Motor neuron (in vitro differentiated cells): Measurements from ENCODE around the gene KLHDC8B. TPM values are rescaled to one million over a fixed set of nuclear protein-coding genes. Genes with fewer than 3 reads are reported as not detected.

Source experiments
- ATAC-seq, 8 experiments: fragments of 200-7000 bp; cut with Tn5 transposase; replicated peaks in 6 of 8; 2 replicates each; pipeline ENCODE4 v1.8.0; 2021; ENCODE audit warnings: mild to moderate bottlenecking in 8 of 8, moderate library complexity in 8 of 8
- H3K27ac ChIP-seq, 2 donors: fragments of 250-450 bp; sonication (Bioruptor Pico); 2 replicates each; pipeline ENCODE4 v1.9.0; 2021; ENCODE audit warnings: antibody characterized with exemption in 2 of 2, mild to moderate bottlenecking in 2 of 2, moderate library complexity in 1 of 2
- H3K4me1 ChIP-seq, 2 donors: fragments of 250-450 bp; sonication (Bioruptor Pico); replicated peaks in 1 of 2; 2 replicates each; pipeline ENCODE4 v1.6.1; 2021; ENCODE audit warnings: antibody characterized with exemption in 2 of 2, mild to moderate bottlenecking in 2 of 2, moderate library complexity in 1 of 2
- H3K4me3 ChIP-seq, 5 donors: fragments of 250-450 bp; sonication (Bioruptor Pico); 2 replicates each; pipeline ENCODE4 v1.9.0; 2021; ENCODE audit warnings: antibody characterized with exemption in 5 of 5, mild to moderate bottlenecking in 5 of 5, moderate library complexity in 4 of 5
- WGBS, 10 experiments: fragments of 450-650 bp; shearing (Covaris generic); methylation state at CpG; one replicate each; pipeline ENCODE4 v1.0.0; 2022; 5-methylcytosine and 5-hydroxymethylcytosine counted together
- in situ Hi-C, 9 experiments: fragments of 400-800 bp; cut with MboI; loops; one replicate each; pipeline ENCODE4 v1.15.0; 2021; ENCODE audit warnings: low sequenced_read_pairs in 9 of 9, low pct_unique_long_range_greater_than_20kb in 2 of 9; ENCODE audit not compliant: unreplicated experiment in 9 of 9
- total RNA-seq, 8 experiments: library from RNA; unstranded; fragments of 300-600 nt; gene quantifications; 2 replicates each; pipeline versions ENCODE4 v1.2.3 to v1.2.4, GENCODE V29; 2022

KLHDC8B gene
- total RNA-seq, 8 experiments from 2014 or later, result 18.5 to 83.7 (median 37.7) TPM

DNA sequence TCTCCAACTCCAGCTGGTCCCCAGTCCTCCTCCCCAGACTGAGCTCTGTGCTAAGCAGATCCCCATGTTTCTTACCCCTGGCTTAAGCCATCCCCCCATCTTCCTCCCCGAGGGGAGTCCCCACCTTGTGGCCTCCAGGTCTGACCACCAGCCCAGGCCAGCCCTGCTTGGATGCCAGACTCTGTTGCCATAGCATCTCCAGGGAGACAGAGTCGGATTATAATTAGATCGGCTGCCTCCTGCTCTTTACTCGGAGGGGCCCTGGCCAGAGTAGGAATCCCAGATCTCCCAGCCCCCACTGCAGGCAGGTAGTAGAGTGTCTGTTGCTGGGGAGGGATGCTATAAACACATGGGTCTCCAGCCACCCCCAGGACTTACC is 2.4 kb downstream of the KLHDC8B start:
- WGBS, 10 experiments, result 100% methylated on average over 1 of the region's 4 CpGs; no CpG with 5 or more reads in 9 of the 10 experiments
- Histone ChIP-seq H3K4me1 (peaks cover 38 to 39% of the 10 kb centered on the region in 2 donors), H3K27ac (peak overlapping the region; percentile 83 to 88), H3K4me3 (peak overlapping the region in 4 of 5 donors; percentile 68 to 88 (median 84))
- ATAC-seq, result peak in 5 of 8 experiments; percentile 47 to 60 (median 54)
- in situ Hi-C loops, result loop anchor here in 2 of 9 experiments (25.0 kb wide), 1 partner anchor 264 kb away; the partner anchor contains the start of gene NICN1 (in 2 of the 2)

- peaks cover 38 to 39% of the 10 kb centered on the region in 2 donors for H3K4me1 ChIP-seq
- in situ Hi-C loops, result loop anchor here in 2 of 9 experiments (25.0 kb wide), 1 partner anchor 263 kb away; the partner anchor contains the start of gene NICN1 (in 2 of the 2)
- 70 to 100% (median 100%) methylated on average over 1 to 2 of the region's 9 CpGs; no CpG with 5 or more reads in 7 of the 10 experiments for WGBS, 10 experiments
- H3K4me3 ChIP-seq, result peak overlapping the region in 2 of 5 donors; percentile 68 to 88
- no peak for ATAC-seq
- H3K27ac ChIP-seq, result peak overlapping the region; percentile 83 to 88
Measured at GRCh38 chr3:49174397-49174985, 3.1 kb downstream of the KLHDC8B start.

DNA sequence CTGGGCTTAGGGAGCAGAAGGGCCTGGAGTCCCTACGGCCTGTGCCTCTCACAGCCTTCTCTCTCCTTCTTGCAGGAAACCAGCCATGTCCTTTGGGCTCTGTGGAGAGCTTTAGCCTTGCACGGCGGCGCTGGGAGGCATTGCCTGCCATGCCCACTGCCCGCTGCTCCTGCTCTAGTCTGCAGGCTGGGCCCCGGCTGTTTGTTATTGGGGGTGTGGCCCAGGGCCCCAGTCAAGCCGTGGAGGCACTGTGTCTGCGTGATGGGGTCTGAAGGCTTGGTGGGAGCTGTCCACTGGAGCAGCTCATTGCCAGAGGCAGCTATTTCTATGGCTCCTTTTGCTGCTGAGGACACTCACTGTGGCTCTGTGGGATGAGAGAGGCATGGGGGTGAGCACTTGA is 4.1 kb downstream of the KLHDC8B start:
- 60 to 100% (median 85%) methylated on average over 1 to 7 of the region's 8 CpGs; no CpG with 5 or more reads in 4 of the 10 experiments for WGBS, 10 experiments
- Histone ChIP-seq H3K4me1 (peaks cover 36 to 37% of the 10 kb centered on the region in 2 donors), H3K27ac (no peak overlapping the region), H3K4me3 (no peak overlapping the region)
- ATAC-seq, result no peak
- in situ Hi-C loops, result no loop called here

- Histone ChIP-seq H3K27ac (no peak overlapping the region), H3K4me3 (no peak overlapping the region), H3K4me1 (peaks cover 31 to 36% of the 10 kb centered on the region in 2 donors)
- in situ Hi-C loops, result no loop called here
- WGBS, 10 experiments, result 83 to 100% (median 100%) methylated on average over 1 to 2 of the region's 2 CpGs; no CpG with 5 or more reads in 7 of the 10 experiments
- no peak for ATAC-seq
Measured at GRCh38 chr3:49177073-49177472, 5.7 kb downstream of the KLHDC8B start.

- in situ Hi-C loops, result no loop called here
- H3K4me3 ChIP-seq, result no peak overlapping the region
- H3K27ac ChIP-seq, result no peak overlapping the region
- H3K4me1 ChIP-seq, result peaks cover under 1 to 9% of the 10 kb centered on the region in 2 donors
- ATAC-seq, result no peak
Measured at GRCh38 chr3:49180116-49180515, 8.7 kb downstream of the KLHDC8B start.

GRCh38 chr3:49181351-49181750 is 10.0 kb downstream of the KLHDC8B start:
- 20 to 100% (median 67%) methylated on average over 1 to 5 of the region's 6 CpGs; no CpG with 5 or more reads in 1 of the 10 experiments for WGBS, 10 experiments
- ATAC-seq, result no peak
- H3K27ac ChIP-seq, result no peak overlapping the region
- H3K4me3 ChIP-seq, result no peak overlapping the region
- peaks cover 0 to 4% of the 10 kb centered on the region in 2 donors for H3K4me1 ChIP-seq
- in situ Hi-C loops, result no loop called here

GRCh38 chr3:49182682-49183081 is 11.3 kb downstream of the KLHDC8B start:
- no peak overlapping the region for H3K27ac ChIP-seq
- no peak overlapping the region for H3K4me3 ChIP-seq
- ATAC-seq, result no peak
- H3K4me1 ChIP-seq, result peaks cover 0 to 4% of the 10 kb centered on the region in 2 donors
- in situ Hi-C loops, result no loop called here
- no CpG with 5 or more reads among the region's 24 CpGs for WGBS, 10 experiments

DNA sequence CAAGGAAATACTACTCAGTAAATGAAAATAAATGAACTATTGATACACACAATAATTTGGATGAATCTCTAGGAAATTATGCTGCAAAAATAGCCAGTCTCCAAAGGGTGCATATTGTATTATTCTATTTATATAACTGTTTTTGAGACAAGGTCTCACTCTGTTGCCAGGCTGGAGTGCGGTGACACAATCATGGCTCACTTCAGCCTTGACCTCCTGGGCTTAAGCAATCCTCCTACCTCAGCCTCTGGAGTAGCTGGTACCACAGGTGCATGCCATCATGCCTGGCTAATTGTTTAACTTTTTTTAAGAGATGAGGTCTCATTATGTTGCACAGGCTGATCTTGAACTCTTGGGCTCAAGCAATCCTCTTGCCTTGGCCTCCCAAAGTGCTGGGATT is 12.5 kb downstream of the KLHDC8B start:
- H3K4me1 ChIP-seq, result peaks cover 0 to 4% of the 10 kb centered on the region in 2 donors
- no peak for ATAC-seq
- 0 to 100% (median 51%) methylated on average over 1 of the region's 1 CpG; no CpG with 5 or more reads in 6 of the 10 experiments for WGBS, 10 experiments

DNA sequence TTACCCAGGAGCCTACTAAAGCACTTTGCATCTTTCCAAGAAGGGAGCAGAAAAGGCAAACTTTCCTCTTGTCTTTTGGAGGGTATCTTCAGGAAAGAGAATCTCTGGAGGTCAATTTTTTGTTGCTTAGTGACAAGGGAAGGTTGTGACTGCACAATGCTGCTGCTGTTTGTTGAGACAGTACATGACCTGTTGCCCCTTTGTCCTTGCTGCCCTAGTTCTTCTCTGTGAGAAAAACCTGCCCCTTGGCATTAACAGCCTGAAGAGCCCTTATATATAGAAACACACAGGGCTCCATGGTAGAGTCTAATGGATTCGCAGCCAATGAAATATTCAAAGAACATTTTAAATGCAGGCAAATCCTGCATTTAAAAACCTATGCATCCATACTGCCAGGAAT is 20.3 kb downstream of the KLHDC8B start:
- in situ Hi-C loops, result no loop called here
- no peak for ATAC-seq
- Histone ChIP-seq H3K27ac (no peak overlapping the region), H3K4me1 (peaks cover 11 to 14% of the 10 kb centered on the region in 2 donors), H3K4me3 (no peak overlapping the region)
- WGBS, 10 experiments, result 0 to 100% (median 81%) methylated on average over 1 of the region's 1 CpG; no CpG with 5 or more reads in 2 of the 10 experiments

More for the DNA sequence above, 12.5 kb downstream of the KLHDC8B start:
- no peak overlapping the region for H3K27ac ChIP-seq
- no peak overlapping the region for H3K4me3 ChIP-seq
- in situ Hi-C loops, result no loop called here

DNA sequence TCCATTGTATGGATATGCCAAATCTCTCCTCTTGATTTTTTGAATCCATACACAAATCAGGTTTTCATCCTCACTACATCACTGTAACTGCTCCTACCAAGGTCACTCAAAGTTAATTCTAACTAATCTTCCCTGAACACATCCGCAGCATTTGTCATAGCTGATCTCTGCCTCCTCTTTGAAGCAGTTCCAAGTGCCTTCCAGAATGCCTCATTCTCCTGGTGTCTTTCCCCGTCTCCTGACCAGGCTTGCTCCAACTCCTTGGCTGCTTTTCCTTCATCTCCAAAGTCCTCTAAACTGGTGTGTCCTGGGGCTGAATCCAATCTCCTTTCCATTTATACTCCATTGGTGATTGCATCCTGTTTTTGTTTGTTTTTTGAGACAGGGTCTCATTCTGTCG is 26.8 kb downstream of the KLHDC8B start:
- H3K27ac ChIP-seq, result no peak overlapping the region
- no peak overlapping the region for H3K4me3 ChIP-seq
- 14 to 100% (median 83%) methylated on average over 1 to 3 of the region's 3 CpGs for WGBS, 10 experiments
- in situ Hi-C loops, result no loop called here
- peak in 1 of 8 experiments; percentile 45 for ATAC-seq
- H3K4me1 ChIP-seq, result no peaks in the 10 kb centered on the region

- in situ Hi-C loops, result no loop called here
- 47 to 100% (median 91%) methylated on average over 3 to 12 of the region's 24 CpGs; no CpG with 5 or more reads in 3 of the 10 experiments for whole genome bisulfite sequencing, 10 experiments
- no peak overlapping the region for H3K4me3 ChIP-seq
- no peak for ATAC-seq
- peak overlapping the region in 1 of 2 donors; percentile 41 for H3K27ac ChIP-seq
- no peaks in the 10 kb centered on the region for H3K4me1 ChIP-seq
Measured at GRCh38 chr3:49198611-49199230, 27.3 kb downstream of the KLHDC8B start.

- Histone ChIP-seq H3K27ac (peak overlapping the region in 1 of 2 donors; percentile 41), H3K4me1 (no peaks in the 10 kb centered on the region), H3K4me3 (peak overlapping the region in 2 of 5 donors; percentile 26 to 35)
- peak in 5 of 8 experiments; percentile 69 to 97 (median 93) for ATAC-seq
- WGBS, 10 experiments, result 33 to 100% (median 98%) methylated on average over 1 to 11 of the region's 53 CpGs; no CpG with 5 or more reads in 4 of the 10 experiments
- in situ Hi-C loops, result no loop called here
Measured at GRCh38 chr3:49199239-49199899, 28.0 kb downstream of the KLHDC8B start.

GRCh38 chr3:49199900-49200281 is 28.5 kb downstream of the KLHDC8B start:
- no peaks in the 10 kb centered on the region for H3K4me1 ChIP-seq
- H3K27ac ChIP-seq, result no peak overlapping the region
- peak overlapping the region in 2 of 5 donors; percentile 26 to 35 for H3K4me3 ChIP-seq
- ATAC-seq, result peak in 1 of 8 experiments; percentile 40
- WGBS, 10 experiments, result 37 to 100% (median 85%) methylated on average over 1 to 12 of the region's 15 CpGs; no CpG with 5 or more reads in 2 of the 10 experiments
- in situ Hi-C loops, result no loop called here
